ENCODE measurements around the gene TNXB.

Gene TNXB, protein sequence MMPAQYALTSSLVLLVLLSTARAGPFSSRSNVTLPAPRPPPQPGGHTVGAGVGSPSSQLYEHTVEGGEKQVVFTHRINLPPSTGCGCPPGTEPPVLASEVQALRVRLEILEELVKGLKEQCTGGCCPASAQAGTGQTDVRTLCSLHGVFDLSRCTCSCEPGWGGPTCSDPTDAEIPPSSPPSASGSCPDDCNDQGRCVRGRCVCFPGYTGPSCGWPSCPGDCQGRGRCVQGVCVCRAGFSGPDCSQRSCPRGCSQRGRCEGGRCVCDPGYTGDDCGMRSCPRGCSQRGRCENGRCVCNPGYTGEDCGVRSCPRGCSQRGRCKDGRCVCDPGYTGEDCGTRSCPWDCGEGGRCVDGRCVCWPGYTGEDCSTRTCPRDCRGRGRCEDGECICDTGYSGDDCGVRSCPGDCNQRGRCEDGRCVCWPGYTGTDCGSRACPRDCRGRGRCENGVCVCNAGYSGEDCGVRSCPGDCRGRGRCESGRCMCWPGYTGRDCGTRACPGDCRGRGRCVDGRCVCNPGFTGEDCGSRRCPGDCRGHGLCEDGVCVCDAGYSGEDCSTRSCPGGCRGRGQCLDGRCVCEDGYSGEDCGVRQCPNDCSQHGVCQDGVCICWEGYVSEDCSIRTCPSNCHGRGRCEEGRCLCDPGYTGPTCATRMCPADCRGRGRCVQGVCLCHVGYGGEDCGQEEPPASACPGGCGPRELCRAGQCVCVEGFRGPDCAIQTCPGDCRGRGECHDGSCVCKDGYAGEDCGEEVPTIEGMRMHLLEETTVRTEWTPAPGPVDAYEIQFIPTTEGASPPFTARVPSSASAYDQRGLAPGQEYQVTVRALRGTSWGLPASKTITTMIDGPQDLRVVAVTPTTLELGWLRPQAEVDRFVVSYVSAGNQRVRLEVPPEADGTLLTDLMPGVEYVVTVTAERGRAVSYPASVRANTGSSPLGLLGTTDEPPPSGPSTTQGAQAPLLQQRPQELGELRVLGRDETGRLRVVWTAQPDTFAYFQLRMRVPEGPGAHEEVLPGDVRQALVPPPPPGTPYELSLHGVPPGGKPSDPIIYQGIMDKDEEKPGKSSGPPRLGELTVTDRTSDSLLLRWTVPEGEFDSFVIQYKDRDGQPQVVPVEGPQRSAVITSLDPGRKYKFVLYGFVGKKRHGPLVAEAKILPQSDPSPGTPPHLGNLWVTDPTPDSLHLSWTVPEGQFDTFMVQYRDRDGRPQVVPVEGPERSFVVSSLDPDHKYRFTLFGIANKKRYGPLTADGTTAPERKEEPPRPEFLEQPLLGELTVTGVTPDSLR (N-terminal part only)

DNA sequence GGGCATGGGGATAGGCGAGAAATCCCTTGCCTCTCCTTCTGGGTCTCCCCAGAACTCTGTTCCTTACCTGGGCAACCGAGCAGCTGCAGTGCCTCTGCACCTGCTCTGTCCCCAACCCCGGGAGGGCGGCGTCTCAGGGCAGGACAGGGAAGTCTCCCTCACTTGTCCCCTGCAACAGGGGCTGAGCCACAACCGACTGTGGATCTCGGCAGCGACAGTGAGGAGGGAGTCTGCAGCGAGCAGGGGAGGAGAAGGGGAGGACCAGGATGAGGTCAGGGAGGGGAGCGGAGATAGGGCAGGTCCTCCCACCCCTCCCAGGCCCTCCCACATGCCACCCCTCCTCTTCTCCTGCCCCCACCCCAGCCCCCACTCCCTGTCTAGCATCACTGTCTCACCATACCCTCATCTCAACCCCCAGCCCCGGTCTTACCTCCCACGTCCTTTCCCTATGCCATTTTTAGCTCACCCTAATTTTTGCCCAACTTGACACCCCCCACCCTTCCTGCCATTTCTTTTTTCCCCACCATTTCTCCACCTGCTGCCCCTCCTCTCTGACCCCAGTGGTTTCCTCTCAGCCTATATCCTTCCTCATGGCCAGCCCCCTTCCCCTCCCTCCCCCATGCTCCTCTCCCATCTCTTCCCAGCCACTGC is at the start of gene TNXB:
TSS of gene TNXB (minus strand) at position 225 of the 651 bp plus-strand sequence. CDS start 11,140 bp downstream, outside the sequence.
- DNase-seq (ENCODE audit: insufficient read length, low spot score), result no peak
- no peak for FAIRE-seq

DNA sequence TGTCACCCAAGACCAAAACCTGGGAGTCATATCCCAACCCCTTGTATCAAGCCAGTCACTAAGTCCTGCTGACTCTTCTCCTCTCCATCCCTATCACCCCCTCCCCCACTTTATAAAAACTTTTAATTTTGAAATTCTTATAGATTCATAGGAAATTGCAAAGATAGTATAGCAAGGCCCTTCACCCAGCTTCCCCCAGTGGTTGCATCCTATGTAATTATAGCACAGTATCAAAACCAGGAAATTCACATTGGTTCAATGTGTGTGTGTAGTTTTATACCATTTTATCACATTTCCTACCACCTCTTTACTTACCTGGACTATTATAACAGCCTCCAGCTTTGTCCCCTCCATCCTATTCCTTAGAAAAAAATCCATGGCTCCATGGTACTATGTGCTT is 48.9 kb upstream of the TNXB start:
- FAIRE-seq, result no peak
- DNase-seq (ENCODE audit: insufficient read length, low spot score), result no peak

DNA sequence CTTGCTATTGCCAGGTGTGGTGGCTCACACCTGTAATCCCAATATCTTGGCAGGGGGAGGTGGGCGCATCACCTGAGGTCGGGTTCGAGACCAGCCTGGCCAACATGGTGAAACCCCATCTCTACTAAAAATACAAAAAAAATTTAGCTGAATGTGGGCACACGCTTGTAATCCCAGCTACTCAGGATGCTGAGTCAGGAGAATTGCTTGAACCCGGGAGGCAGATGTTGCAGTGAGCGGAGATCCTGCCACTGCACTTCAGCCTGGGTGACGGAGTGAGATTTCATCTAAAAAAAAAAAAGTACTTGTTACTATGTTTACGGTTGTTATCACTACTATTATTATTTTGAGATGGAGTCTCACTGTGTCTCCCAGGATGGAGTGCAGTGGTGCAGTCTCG is 47.8 kb upstream of the TNXB start:
- DNase-seq (ENCODE audit: insufficient read length, low spot score) (no peak), FAIRE-seq (no peak)

DNA sequence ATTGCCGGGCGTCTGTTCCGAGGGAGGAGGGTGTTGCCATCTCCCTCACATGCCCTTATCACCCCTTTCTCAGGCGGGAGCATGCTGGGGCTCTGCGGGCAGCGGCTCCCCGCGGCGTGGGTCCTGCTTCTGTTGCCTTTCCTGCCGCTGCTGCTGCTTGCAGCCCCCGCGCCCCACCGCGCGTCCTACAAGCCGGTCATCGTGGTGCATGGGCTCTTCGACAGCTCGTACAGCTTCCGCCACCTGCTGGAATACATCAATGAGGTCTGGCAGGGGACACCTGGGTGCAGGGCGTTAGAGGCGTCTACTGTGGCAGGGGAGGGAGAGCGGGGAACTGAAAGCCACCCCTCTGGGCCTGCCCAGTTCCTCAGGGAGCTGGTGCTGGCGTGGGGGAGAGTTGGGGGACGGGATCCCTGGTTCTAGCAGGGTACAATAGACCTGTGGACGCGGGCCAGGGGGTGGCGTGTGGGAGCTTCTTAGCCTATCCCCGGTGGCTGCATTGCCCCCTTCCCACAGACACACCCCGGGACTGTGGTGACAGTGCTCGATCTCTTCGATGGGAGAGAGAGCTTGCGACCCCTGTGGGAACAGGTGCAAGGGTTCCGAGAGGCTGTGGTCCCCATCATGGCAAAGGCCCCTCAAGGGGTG is 45.5 kb upstream of the TNXB start:
- FAIRE-seq (no peak), DNase-seq (ENCODE audit: insufficient read length, low spot score) (peak; percentile 71)

DNA sequence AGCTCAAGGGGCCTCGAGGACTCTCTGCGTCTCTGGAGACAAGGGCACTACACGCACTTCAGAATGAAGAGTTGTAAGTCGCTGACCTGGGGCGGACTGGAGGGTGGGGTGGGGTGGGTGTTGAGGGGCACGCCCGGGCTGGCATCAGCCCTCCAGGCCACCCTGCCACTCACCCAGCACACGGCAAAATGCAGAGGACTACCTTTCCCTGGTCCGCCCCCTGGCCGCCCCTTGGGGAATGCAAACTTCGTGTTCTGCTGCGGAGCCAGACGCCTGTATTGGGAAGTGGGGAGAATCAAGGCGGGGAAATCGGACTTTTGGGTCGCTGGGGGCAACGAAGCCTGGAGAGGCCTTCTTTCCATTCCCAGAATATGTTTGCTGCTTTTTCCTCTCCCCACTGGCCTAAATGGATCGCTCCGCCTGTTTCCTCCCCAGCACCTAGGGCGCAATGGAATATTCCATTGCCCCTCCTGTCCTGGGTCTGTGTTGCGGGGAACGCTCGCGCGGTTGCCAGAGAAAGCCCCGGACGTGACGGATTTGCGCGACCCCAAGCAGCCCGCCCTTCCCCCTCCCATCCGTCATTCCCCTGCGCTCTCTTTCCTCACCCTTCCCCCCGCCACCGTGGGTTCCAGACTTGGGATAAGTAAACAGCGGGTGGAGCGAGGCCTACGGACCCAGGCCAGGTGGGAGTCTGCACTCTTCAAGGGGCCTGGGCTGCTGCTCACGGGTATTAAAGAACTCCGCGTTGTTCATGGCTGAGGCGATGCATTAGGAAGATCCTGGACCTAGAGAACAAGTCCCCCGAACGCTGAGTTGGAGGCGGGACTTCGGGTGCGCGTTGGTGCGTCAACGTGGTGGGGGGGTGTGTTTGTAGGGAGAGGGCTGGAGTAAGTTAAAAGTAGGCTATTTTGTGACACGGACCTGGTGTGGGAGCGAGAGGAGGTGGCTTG is 44.7 kb upstream of the TNXB start, which contains the start of gene PPT2:
TSS of gene PPT2 (plus strand) at position 578 of the 950 bp plus-strand sequence. CDS start 454 bp downstream, outside the sequence.
- peak; percentile 91 for DNase-seq (ENCODE audit: insufficient read length, low spot score)
- FAIRE-seq, result peak; percentile 92

DNA sequence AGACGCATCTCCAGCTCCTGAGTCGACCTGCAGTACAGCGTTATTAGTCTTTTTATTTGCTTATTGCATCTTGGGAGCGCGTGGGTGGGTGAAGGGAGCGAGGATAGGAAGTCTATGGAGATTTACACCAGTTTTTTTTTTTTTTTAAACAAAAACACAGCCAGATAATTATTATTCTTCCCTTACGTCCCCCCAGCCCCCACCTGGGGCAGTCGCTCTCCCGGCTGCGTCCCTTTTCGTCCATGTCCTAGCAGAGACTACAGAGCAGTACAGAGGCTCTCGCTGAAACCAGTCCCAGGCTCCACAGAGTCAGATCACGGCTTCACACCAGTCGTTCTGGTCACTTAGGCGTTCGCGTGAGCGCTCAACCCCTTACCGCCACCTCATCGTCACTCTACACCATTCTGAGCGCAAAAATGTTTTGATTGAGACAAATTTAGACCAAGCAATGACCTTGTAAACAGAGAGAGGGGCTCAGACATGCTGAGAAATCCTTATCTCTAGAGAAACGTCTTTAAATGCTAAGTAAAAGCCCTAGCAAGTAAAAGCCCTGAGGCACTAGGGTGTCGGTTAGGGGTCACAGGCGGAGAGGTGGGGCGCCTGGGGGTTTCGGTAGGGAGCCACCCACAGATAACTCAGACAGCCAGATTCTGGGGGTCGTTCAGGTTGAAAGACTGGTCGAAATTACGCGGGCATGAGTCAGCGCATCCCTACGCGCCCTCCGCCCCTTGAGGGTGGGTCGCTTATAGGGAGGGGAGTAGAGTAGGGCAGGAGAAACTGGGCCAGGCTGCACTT is 43.8 kb upstream of the TNXB start:
- FAIRE-seq (no peak), DNase-seq (ENCODE audit: insufficient read length, low spot score) (peak; percentile 56)

DNA sequence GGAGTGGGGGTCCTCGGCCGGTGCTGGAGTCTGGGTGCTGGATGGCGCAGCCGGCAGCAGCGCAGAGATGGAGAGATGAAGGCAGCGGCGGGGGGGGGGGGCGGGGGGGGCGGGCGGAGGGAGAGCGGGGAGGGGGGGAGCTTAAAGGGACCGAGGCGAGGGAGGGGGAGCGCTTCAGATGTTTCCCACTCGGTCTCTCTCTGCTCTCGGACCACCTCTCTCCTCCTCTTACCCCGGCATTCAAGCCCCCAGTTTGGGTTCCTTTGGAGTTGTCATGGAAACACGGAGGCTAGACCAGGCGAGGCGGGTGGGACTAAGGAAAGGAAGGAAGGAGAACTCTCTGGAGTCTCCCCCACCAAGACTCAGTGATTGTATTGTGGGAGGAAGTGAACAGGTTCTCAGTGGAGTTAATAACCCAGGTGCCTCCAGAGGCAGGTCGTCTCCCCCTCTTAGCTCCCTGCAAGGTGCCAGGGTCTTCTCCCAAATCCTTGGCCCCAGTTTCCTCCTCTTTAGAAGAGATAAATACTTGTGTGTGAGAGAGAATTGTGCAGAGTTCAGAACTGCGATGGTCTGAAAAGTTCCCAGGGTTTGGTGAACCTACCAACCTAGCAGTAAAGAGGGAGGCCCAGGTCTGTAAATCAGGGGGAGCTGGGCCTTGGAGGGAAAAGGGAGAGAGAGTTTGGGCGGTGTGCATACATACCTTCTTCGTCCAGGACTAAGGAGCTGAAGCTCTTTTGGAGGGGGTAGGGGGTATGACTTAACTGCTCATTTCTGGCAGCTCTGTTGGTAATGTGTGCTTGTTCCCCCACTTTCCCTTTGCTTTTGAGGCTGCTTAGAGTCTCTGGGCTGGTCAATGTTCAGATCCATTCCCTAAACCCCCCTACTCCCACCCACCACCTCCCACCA is 43.0 kb upstream of the TNXB start, which contains the start of gene PRRT1:
TSS of gene PRRT1 (minus strand) at position 77 of the 906 bp plus-strand sequence. CDS start 112 bp downstream, outside the sequence.
- no peak for FAIRE-seq
- no peak for DNase-seq (ENCODE audit: insufficient read length, low spot score)

DNA sequence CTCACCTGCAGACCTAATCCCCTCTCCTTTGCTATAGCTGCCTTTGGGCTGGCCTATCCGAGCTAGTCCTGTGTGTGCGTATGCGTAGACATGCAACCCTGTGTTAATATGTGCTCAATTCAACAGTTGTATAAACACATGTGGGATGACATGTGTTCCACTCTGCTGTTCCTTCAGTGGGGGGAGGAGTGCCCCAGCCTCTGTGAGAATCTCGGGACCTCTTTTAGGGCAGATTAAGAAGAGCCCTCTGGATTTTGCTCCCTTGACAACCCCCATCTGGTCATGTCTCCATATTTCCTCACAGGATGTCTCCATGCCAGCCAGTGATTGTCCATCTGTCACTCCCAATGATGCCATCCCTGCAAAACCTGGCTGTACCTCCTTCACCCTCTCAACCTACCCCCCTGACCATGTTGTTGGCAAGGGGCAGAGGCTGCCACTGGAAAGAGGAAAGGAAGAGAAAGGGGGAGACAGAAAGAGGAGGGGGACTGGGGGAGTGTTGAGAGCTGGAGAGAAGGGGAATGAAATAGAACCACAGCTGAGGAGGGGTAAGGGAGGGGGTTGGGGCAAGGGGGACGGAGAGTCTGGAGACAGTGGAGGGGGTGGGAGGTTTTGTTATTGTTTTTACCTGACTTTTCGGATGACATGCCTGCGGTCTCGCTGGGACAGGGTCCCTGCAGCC is 42.2 kb upstream of the TNXB start:
- peak; percentile 55 for FAIRE-seq
- no peak for DNase-seq (ENCODE audit: insufficient read length, low spot score)

DNA sequence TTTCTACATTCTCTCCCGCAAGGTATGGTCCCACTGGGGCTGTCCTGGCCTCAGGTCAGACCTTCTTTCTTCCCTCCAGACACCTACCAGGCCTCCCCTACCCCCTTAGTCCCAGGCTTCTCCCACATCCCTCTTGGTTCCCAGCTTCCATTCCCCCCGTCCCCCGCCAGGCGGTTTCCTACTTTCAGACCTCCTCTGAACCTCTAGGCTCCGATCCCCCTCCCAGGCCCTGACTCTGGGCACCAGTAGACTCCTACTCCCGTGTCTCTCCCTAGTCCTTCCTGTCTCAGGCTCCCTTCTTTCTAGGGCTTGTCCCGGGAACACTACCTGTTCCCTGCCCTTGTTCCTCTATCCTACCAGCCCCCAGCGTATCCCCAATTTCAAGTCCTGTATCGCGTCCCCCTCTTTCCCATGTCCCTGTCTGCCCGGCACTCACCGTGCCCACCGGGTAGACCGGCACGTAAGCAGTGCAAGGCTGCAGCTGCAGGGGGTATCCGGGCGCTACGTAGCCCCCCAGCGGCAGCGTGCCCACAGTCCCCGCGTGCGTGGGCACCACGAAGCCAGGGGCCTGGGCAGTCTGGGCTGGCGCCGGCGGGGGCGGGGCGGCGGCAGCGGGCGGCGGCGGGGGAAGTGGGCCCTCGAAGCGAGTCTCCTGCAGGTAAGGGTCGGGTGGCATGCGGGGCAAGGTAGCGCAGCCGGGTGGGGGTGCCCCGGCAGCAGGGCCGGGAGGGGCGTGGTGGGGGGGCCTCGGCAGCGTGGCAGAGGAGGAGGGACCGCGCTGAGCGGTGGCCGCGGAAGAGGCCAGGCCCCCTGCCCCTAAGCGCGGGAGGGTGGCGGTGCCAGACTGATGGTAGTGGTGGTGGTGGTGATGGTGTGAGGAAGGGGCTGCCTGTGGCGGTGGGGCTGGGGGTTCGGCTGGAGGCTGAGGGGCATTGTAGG is 41.1 kb upstream of the TNXB start:
- DNase-seq (ENCODE audit: insufficient read length, low spot score), result no peak
- FAIRE-seq, result no peak

DNA sequence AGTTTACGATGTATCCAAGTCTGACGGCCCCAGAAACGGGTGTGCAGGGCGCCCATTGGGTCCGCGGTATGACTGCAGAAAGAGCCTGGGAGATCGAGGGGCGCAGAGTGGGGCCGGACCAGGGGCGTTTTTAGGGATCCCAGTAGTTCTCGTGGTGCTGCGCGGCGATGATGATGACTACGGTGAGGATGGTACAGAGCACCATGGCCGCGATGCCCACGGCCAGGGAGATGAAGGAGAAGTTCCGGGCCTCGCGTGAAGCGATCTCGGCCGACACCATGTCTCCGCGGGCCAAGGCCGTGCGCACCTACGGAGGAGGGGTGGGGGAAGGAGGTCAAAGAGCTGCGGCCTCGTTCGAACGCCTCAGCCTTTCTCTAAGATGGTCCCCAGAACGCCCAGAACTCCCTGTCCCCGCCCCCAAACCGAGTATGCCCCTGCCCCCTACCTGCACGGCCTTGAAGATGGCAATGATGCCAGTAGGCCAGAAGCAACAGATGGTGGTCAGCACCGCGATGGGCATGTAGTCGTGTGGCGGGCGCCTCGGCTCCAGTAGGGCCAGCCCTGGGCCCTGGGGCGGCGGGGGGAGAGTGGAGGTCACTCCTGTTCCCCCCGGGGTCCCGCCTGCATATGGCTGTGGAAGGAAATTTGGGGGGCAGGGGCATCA is 40.1 kb upstream of the TNXB start:
- FAIRE-seq, result no peak

DNA sequence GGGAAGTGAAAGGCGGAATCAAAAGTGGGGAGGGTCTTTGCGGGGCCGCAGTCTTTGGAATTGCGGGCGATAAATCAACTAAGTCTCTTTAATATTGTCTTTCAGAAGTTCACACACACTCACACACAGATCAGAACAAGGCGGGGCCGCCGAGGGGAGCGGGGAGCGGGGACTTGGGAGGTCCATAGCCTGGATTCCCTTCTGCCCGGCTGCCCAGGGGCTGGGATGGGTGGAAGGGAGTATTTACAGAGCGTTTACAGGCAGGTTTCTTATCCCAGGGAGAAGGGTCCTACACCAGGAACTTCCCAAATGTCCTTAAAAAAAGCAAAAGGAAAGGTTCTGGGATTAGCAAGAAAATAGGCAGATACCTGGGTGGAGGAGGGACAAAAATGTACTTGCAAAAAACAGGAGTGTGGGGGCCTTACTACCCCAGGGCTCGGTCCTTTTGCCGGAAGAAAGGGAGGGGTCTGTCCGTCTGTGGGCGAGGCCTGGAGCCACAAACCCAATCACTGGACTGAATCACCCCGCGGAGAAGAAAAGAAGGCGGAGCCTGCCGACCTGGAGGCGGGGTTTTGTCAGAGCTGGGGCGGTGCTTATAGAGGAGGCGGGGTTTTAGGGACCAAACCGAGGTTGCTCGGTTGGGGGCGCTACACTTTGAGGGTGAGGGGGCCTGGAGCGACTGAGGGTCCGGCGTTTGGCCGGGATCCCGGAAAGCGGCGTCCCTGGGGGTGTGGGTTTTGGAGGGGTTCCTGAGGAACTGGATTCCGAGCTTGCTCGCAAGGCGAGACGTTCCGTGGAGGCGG is 39.4 kb upstream of the TNXB start:
- no peak for DNase-seq (ENCODE audit: insufficient read length, low spot score)
- FAIRE-seq, result no peak

More for the DNA sequence above, 40.1 kb upstream of the TNXB start:
- no peak for DNase-seq (ENCODE audit: insufficient read length, low spot score)

DNA sequence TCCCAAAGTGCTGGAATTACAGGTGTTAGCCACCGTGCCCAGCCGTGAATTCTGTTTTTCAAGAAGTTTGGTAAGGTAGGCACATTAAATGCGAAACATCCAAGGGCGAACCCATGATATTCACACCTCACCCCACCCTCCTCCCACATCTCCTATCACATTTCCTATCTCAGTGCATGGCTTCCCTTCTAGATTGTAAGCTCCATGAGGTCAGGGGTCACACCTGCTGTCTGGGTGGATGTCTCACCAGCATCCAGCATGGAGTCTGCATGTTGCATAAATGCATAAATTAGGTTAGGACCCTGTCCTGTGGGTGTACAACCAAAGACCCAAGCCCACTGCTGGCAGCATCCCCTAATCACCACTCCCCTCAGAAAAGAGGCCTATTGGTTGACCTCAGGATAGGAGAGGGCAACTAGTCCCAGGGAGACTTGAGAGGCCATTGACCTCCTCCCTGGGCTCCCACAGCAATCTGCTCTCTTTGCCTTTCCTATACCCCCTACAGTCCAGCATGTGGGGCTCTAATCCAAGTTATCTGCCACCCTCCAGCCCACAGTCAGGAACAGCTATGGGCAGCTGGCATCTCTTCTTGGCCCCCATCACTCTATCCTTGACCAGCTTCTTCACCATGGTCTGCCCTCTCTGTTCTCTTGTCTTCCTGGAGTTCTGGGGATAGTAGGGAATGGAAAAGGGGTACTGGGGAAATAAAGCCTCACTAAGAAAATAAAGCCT is 38.4 kb upstream of the TNXB start:
- no peak for FAIRE-seq
- DNase-seq (ENCODE audit: insufficient read length, low spot score), result no peak

DNA sequence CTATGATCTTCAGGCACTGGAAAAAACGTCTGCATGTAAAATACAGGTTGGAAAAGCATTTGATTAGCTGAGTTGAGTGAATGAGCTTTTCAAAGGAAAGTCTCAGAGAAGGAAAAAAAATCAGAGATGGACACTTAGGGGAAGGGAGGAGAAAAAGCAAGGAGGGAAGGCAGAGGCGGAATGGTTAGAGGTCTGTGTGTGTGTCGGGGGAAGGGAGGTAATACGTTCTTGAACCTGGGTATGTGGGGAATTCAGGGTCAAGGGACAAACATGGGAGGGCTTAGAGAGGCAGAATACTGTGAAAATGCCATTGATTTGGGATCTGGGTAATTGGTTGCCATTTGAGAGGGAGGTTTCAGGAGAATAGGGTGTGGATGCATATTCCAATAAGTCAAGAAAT is 37.5 kb upstream of the TNXB start:
- DNase-seq (ENCODE audit: insufficient read length, low spot score), result no peak

More for the DNA sequence above, 37.5 kb upstream of the TNXB start:
- FAIRE-seq, result no peak

Measured in HTR-8/SVneo (cell line).